ENCODE measurements around the gene RPP30.
"Not testable (repeated sequence)": the region's sequence is repeated elsewhere in the genome, so short reads cannot be mapped to it uniquely, and the experiment has no call there.

RPP30 gene

DNA sequence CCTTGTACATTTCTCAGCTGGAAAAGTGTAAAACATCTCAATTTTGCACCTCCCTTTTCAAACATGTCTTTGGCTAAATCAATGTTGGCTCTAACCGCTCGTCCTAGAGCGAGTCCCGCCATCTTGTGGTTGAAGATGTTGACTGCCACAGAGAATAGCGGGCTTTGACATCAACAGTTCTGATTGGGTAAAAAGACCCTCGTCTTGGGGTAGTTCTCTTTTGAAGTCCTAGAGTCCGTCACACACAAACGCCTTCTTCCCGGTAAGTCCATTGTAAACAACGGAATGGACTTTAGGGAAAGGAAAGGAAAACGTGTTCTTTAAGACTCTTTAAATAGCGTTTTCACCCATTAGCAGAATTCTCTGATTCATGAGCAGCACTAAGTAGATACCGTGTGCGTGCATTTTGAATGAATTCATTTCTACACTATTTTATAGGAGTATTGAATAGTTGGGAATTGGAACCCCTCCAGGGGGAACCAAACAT is 452 bp upstream of the RPP30 start:
- DNase-seq (ENCODE audit: low read depth): no peak

DNA sequence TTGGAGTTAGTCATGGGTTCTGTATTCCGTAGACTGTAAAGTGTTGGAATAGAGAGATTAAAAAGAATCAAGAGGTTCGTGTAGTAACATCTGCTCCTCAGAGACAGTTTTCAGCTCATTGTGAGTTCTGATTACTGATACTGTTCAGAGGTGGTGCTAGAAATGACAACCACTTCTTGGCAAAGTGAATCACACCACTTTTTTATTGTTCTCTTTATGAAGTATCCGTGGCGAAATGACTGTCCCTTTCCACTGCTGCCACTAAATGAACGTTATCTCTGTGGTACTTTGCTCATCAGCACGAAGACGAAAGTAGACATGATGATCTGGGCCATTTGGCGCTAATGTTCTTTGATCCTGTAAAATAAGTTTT is 860 bp downstream of the RPP30 start:
- no peak for DNase-seq (ENCODE audit: low read depth)

DNA sequence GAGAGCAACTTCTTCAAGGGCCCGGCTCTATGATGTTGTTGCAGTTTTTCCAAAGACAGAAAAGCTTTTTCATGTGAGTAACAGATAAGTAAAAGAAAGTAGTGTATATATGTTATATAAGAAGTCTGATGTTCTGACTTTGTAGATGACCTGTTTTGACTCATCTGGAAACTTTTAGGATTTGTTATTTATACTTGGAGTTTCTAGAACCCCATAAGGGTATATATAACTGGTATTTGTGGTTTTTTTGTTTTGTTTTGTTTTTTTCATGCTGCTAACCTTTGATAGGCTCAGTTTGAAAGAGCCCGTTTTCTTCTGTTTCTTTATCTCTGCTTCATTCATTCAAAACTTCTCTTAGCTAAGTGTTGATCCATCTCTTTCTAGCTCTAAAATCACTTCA is 7.3 kb downstream of the RPP30 start:
- DNase-seq (ENCODE audit: low read depth): no peak

DNA sequence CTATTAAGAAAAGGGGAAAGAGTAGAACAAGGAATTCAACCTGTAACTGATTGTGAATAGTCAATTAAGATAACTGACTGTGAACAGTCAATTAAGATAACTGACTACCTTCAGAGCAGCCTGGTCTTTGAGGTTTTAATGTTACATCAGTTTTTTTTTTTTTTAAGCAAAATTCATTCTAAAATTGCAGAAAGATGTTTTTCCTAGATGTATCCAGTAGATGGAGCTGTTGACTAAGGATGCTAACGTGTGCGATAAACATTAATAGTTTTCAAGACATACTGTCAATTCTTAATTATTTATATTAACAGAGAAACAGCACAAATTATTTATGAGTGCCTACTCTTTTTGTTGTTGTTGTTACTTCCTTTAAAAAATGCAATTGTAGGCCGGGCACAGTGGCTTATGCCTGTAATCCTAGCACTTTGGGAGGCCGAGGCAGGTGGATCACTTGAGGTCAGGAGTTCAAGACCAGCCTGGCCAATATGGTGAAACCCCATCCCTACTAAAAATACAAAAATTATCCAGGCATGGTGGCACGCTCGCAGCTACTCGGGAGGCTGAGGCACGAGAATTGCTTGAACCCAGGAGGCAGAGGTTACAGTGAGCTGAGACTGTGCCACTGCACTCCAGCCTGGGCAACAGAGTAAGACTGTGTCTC is 8.4 kb downstream of the RPP30 start:
- not testable (repeated sequence) for DNase-seq (ENCODE audit: low read depth)

- DNase-seq (ENCODE audit: low read depth): no peak
Observed at GRCh38 chr10:90884431-90884830, 12.7 kb downstream of the RPP30 start.

DNA sequence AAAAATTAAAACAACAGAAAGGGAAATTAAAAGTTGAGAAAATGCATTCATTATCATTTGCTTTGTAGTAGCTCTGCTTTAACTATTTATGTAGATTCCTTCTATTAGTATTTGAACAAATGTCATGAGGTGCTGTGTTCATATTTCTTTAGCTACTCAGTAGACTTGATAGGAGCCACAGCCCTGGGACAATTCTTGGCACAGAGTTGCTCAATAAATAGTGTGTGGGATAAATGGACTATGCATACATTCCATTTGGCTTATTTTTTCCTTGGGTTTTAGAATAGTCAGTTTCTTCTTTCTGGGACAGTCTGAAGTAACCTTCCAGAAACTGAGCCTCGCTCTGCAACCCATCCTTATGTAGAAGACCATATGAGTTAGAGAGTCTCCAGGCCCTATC is 13.4 kb downstream of the RPP30 start:
- DNase-seq (ENCODE audit: low read depth): no peak

DNA sequence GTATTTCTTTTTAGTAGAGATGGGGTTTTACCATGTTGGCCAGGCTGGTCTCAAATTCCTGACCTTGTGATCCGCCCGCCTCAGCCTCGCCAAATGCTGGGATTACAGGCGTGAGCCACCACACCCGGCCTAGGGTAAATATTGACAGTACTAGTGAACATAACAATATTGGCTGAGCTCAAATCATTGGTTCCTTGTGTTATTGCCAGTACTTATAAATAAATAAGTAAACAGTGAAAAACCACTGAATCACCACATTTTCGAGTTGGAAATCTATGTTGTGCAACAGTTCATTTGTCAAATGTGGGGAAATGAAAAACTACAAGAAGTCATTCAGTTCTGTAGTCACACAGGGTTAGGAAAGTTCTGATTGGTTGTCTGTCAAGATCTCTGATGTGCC is 15.8 kb downstream of the RPP30 start:
- no peak for DNase-seq (ENCODE audit: low read depth)

DNA sequence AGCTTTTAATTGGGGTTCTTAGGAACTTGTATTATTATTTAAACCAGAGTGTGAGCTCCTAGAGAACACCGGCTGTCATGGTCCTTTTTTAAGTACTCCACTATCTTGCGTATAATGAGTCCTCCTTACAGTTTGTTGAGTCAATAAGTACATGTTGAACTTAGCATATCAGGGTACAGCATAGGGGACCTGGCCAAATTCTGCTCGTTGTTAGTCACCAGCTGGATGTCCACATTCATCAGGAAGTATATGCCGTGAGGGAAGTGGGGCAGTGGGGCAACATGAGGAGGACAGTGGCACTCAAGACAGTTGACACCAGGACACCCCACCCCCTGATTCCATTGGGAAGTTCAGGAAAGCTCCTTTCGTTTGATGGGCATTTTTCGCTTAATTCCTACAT is 16.6 kb downstream of the RPP30 start:
- no peak for DNase-seq (ENCODE audit: low read depth)

DNA sequence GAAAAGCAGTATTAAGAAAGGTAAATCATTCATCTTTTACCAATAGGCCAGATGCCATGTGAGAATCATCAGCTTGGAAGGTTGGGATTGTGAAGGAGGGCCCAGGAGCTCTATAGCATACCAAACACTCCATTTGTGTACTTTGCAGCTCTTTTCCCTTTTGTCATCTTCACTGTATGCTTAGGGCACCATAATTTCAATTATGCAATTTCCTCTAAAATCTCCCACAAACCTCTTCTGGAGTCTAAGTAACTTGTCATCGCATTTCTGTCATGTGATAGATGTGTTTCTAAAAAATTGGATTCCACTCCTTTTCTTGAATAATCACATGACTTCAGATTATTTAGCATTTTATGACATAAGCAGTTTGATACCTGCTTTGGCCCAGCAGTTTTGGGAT is 17.9 kb downstream of the RPP30 start:
- DNase-seq (ENCODE audit: low read depth): no peak

- no peak for DNase-seq (ENCODE audit: low read depth)
Observed at GRCh38 chr10:90890347-90890746, 18.6 kb downstream of the RPP30 start.

DNA sequence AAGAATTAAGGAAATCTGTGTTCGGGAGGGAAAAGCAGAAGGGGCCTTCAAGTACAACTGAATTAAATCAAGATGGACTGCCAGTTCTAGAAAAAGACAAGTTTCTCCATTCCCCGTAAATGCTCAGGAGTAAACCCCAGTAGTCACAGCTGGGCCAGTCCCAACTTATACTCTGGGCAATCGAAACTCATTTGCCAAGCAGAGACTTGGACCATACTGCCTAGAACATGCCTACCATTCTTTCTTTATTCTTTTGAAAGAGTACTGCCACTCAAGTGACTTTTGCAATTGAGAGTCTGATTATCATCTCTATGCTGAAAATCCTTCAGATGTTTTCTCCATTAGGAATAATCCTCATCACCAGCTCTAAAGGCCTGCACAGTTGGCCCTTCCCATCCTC is 21.4 kb downstream of the RPP30 start:
- DNase-seq (ENCODE audit: low read depth): no peak

- not testable (repeated sequence) for DNase-seq (ENCODE audit: low read depth)
Observed at GRCh38 chr10:90896916-90897315, 25.1 kb downstream of the RPP30 start.

- no peak for DNase-seq (ENCODE audit: low read depth)
Observed at GRCh38 chr10:90905925-90906324, 34.2 kb downstream of the RPP30 start.

DNA sequence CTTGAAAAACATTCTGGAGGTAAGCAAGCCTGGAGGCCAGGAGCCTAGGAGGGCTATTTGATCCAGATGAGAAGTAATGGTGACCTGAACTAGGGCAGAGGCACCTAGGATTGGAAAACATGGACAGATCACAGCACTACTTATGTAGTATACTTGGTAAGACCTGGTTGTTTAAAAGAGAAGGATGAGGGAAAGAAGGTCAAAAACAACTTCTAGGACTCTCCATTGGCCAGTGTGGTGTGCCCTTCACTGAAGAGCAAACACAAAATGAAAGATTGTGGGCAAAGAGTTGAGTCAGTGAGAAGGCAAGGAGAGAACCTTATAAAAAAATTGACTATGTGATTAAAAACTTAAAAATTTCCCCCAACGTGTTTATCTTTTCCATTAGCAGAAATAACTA is 34.8 kb downstream of the RPP30 start:
- no peak for DNase-seq (ENCODE audit: low read depth)

DNA sequence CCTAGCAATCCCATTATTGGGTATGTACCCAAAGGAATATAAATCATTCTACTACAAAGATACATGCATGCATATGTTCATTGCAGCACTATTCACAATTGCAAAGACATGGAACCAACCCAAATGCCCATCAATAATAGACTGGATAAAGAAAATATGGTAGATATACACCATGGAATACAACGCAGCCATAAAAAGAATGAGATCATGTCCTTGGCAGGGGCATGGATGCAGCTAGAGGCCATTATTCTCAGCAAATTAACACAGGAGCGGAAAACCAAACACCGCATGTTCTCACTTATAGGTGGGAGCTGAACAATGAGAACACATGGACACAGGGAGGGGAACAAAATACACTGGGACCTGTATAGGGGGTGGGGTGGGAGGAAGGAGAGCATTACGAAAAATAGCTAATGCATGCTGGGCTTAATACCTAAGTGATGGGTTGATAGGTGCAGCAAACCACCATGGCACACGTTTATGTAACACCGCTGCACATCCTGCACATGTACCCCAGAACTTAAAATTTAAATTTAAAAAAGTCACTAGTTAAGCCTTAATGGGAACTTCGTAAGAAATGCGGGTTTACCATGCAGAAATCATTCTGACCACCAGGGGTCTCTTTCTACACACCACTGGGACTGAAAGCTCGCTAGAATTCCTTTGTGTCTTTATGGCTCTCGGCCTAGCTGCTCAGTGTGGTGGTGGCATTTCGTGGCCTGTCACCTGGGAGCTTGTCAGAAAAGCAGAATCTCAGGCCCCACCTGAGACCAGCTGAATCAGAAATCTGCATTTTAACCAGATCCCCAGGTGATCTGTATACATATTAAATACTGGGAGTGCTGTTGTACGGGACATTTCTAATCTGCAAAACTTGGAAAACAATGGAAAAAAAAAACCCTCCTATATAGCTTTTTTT is 39.6 kb downstream of the RPP30 start:
- DNase-seq (ENCODE audit: low read depth): no peak

GRCh38 chr10:90912174-90912573 is 40.4 kb downstream of the RPP30 start:
- DNase-seq (ENCODE audit: low read depth): no peak

GRCh38 chr10:90912854-90913479 is 41.2 kb downstream of the RPP30 start:
- no peak for DNase-seq (ENCODE audit: low read depth)

- DNase-seq (ENCODE audit: low read depth): no peak
Observed at GRCh38 chr10:90913774-90914420, 42.1 kb downstream of the RPP30 start.

DNA sequence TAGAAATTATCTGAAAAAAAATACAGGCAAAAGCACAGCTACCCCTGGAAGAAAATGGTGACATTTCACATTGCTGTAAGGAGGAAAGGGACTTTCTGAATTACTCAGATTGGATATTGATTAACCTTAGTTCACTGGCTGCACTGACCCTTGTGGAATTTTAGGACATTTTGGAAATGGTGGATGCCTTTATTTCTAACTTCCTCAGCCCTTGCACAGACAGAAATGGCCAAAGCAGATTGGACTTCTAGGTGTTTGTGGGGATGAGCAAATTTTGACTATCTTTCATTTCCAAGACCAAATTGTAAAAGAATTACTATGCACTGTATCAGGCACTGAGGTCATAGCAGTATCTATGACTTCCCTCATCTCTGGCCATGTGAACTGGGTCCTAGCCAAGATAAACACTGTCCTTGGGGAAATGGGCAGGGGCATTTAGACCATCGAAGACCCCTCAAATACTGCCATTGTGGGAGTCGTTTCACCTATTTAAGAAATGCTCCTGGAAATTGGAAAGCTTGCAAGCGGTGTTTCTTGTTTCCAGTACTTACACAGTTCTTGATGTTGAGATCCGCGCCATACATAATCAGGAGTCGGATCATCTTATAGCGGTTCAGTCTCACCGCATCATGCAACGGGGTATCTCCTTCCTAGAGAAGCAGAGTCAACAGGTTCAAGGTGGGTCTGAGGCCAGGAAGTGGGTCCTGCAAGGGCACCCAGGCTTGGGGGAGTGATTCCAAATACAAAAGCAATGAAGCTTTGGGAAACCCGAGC is 43.4 kb downstream of the RPP30 start:
- DNase-seq (ENCODE audit: low read depth): no peak

DNA sequence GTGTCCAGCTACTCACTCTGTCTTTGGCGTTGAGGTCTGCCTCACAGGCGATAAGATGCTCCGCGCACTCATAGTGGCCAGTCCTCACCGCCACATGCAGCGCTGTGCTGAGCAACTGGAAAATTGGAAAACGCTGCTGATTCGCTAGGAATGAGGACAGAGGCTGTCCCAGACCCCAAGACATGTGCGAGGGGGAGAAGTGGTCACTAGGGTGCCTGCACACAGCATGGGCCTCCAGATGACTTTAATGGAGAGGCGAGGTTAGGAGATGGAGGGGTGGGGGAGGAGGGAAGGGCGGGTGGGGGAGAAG is 43.9 kb downstream of the RPP30 start:
- DNase-seq (ENCODE audit: low read depth): no peak

DNA sequence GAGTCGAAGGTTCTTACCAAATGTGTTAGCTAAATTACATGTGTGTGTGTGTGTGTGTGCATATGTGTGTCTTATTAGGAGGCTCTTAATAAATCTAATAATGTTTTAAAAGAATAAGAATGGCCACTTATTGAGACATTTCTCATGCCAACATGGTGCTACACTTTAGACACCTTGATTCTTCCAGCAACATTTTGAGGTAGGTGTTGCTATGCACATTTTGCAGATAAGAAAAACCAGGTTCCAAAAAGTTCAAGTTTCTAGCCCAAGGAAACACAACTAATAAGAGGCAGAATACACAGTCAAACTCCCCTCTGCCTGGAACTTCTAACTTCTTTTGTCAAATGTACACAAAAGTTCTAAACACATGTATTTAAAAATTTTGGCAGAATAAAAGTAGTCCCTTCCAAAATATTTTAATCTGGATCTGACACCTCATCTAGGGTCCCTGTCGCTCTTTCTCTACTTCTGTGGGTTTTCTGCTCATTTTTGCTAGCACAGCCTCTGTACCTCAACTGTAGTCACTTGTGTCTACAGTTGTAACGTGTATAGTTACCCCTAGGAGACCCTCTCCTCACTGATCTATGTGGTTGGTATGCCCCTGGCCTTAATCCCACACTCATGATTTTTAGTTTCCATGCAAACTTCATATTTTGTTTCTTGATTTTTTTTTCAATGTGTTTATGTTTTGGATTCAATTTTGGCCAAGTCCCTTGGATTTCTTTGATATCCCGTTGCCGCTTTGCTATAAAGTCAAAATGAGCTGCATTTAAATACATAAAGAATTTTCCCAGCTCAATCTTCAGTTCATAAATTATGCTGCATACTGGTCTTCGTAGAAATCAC is 44.8 kb downstream of the RPP30 start:
- DNase-seq (ENCODE audit: low read depth): no peak
